GM23248 (cell line): ENCODE measurements around the gene MAPK8.

ENCODE experiments used
- EZH2 ChIP-seq: fragments of 200-600 bp; sonication (generic); IDR thresholded peaks from 2 replicates; pipeline ENCODE4 v1.6.1; 2018; ENCODE audit warnings: antibody characterized with exemption, mild to moderate bottlenecking; ENCODE audit not compliant: insufficient read depth, poor library complexity, severe bottlenecking
- EZH2phosphoT487 ChIP-seq: fragments of 200-600 bp; sonication (generic); IDR thresholded peaks from 2 replicates; pipeline ENCODE4 v1.6.1; 2018; ENCODE audit warnings: antibody characterized with exemption, moderate library complexity, mild to moderate bottlenecking, low read depth; ENCODE audit not compliant: insufficient read depth

GRCh38 chr10:48324580-48324979 is 18.1 kb downstream of the MAPK8 start:
- TF ChIP-seq EZH2 (no peak), EZH2phosphoT487 (no peak)
